Middle frontal gyrus (tissue), 1 donor: ENCODE measurements around the gene VSX1.

Source experiments
- DNase-seq: peaks from one replicate; pipeline ENCODE4 v3.0.0-alpha.2; 2015; ENCODE audit warnings: low spot score; ENCODE audit errors: extremely low spot score

The VSX1 gene

GRCh38 chr20:25040438-25040831, 41.5 kb downstream of the VSX1 start:
- DNase-seq = no peak

- DNase-seq = peak; percentile 44
Measured at GRCh38 chr20:25039697-25040437, 42.1 kb downstream of the VSX1 start.

DNA sequence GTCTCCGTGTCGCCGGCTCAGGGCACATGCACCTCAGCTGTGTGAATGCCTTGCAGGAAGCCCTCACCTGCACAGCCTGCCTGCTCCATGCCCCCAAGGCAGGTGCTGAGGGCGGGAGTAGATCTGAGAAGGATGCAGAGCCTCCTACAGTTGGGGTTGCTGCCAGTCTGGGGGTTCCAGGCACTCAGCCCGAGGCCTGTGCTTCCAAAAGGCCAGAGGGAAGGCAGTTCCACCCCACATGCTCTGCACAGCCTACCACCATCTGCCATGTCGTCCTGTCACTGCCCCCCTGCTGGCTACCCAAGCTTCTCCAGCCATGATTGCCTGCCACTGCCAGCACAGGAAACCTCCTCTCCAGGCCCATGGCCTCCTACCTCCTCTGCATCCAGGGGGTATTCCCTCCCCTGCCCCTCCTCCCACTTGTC, 43.3 kb downstream of the VSX1 start:
- no peak for DNase-seq

DNA sequence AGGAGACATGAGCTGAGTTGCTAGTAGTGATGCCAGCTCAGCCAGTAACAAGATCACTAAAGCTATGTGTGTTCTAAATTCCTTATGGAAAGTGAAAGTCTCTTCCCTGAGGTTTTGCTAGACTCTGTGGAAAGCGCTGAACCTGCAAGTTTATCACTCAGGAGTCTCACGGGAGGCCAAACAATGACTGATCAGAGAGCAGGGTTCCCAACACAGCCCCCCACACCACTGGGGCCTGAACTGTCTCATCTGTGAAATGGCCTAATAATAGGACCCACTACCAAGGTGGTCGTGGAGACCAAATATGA, 43.9 kb downstream of the VSX1 start:
- DNase-seq = no peak

- DNase-seq = no peak
Measured at GRCh38 chr20:25037288-25038102, 44.4 kb downstream of the VSX1 start.

GRCh38 chr20:25036331-25036936, 45.5 kb downstream of the VSX1 start:
- DNase-seq = no peak

DNA sequence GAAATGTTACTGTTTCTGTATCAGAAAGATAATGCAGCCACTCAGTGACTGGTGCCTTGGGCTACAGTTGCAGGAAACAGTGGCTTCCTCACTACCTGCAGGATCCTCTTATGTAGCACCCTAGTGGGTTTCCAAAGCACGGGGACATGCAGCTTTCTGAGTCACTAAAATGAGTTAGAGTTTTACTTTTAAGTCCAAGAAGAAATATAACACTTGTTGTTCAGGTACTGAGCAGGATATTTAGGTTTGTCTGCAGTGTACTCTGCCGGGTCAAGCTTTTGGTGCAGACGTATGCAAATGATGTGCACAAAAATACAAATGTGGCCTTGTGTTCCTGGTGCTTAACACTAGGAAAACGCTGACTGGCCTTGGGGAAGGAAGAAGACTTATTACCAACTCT, 46.0 kb downstream of the VSX1 start:
- DNase-seq = no peak

GRCh38 chr20:25033924-25034300, 48.0 kb downstream of the VSX1 start:
- DNase-seq = no peak

- DNase-seq = no peak
Measured at GRCh38 chr20:25033265-25033923, 48.5 kb downstream of the VSX1 start.

- peak; percentile 86 for DNase-seq
Measured at GRCh38 chr20:25032478-25033264, 49.3 kb downstream of the VSX1 start.

GRCh38 chr20:25032065-25032477, 49.9 kb downstream of the VSX1 start:
- DNase-seq = no peak

- DNase-seq = no peak
Measured at GRCh38 chr20:25031241-25031640, 50.7 kb downstream of the VSX1 start.

DNA sequence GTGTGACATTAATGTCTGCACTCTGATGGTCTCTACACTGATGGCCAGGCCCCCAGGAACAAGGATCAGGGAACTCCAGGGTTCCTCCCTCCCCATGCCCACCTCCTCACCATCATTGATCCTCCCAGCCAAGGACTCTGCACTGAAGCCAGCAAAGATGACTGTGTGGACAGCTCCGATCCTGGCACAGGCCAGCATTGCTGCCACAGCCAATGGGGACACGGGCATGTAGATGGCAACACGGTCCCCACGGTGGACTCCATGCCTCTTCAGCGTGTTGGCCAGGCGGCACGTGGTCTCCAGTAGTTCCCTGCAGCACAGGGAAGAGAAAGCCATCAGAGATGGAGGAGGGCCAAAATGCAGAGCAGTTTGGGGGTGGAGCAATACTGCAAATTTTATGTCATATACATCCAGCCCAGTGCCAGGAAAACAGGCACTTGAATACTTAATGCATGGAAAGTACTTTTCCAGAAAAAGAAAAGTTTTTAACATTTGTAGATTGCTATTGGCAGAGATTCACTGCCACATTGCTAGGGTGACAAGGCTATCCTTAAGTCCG, 51.2 kb downstream of the VSX1 start:
- DNase-seq = no peak

GRCh38 chr20:25030007-25030648, 51.8 kb downstream of the VSX1 start:
- no peak for DNase-seq

GRCh38 chr20:25025986-25026605, 55.8 kb downstream of the VSX1 start:
- DNase-seq = no peak
